ENCODE data around the gene DDX6. TPM values are rescaled to one million over a fixed set of nuclear protein-coding genes. Genes with fewer than 3 reads are reported as not detected.

The DDX6 gene
- total and polyA plus RNA-seq, 2 of the 8 experiments (the other 6 are each of a cell fraction or from before 2014, with no cell fraction given) = 29.8 to 181 TPM

- no peak overlapping the region for H2BK20ac ChIP-seq (ENCODE audit: low read length)
- peak overlapping the region; percentile 99 for H4K8ac ChIP-seq (ENCODE audit: extremely low read depth, insufficient read depth, low read length)
- H2BK15ac ChIP-seq (ENCODE audit: low read length) = no peak overlapping the region
- peak overlapping the region; percentile 97 for H3K56ac ChIP-seq (replicated peaks; ENCODE audit: insufficient read length, low read depth, low read length)
- peaks cover 0 to 3% (median 2%) of the 10 kb centered on the region in 4 experiments; a peak in 3 of 7 replicates for H3K4me1 ChIP-seq (replicated peaks in 1 of 4; ENCODE audit: control insufficient read depth in 3 of 4, insufficient read depth in 4 of 4, low read length in 3 of 4)
- POLR2A ChIA-PET (ENCODE audit: partially characterized antibody) = interaction anchor here (0.6 to 6.5 kb wide), 44 partner anchors 9 to 355 kb away, joined by 3 to 101 read pairs (median 4); partner anchors contain the start of genes CXCR5 and SLC37A4
- H3K79me1 ChIP-seq (ENCODE audit: low read depth, low read length) = no peaks in the 10 kb centered on the region
- H3K27ac ChIP-seq (ENCODE audit: low read depth, low read length) = peak overlapping the region; percentile 99
- no peak overlapping the region for H2BK120ac ChIP-seq (replicated peaks; ENCODE audit: low read depth, low read length)
- FAIRE-seq (no peak), DNase-seq (ENCODE audit: low read depth in 1 of 2, low spot score in 2 of 2) (peak in 1 of 2 experiments; percentile 76)
- H3K9ac ChIP-seq (replicated peaks in 1 of 4; ENCODE audit: extremely low read depth in 1 of 4, low read depth in 3 of 4, low read length in 3 of 4) = peak overlapping the region; percentile 89 to 97 (median 94)
- peak overlapping the region; percentile 99 for H3K18ac ChIP-seq (ENCODE audit: extremely low read depth, low read length)
- no peaks in the 10 kb centered on the region for H3K9me3 ChIP-seq (ENCODE audit: insufficient read depth in 2 of 2, low read depth in 1 of 2, low read length in 1 of 2)
- WGBS, 2 experiments (ENCODE audit: extremely low coverage in 1 of 2, insufficient coverage in 1 of 2, insufficient read length in 1 of 2, insufficient replicate concordance in 2 of 2, low coverage in 1 of 2, low lambda C conversion rate in 2 of 2, missing lambda C conversion rate in 1 of 2) = 1% methylated on average over 25 of the region's 54 CpGs; no CpG with 5 or more reads in 1 of the 2 experiments
- no peak overlapping the region for H2AFZ ChIP-seq (ENCODE audit: low read length)
- H4K91ac ChIP-seq (replicated peaks; ENCODE audit: insufficient read length, low read length) = peak overlapping the region; percentile 98
- H3K14ac ChIP-seq (ENCODE audit: insufficient read length) = no peak overlapping the region
- peaks cover 39 to 65% of the 10 kb centered on the region in 2 experiments for H3K79me2 ChIP-seq (ENCODE audit: control insufficient read depth in 1 of 2, insufficient read depth in 2 of 2, low read length in 2 of 2)
- peak overlapping the region; percentile 96 for H3K4ac ChIP-seq (replicated peaks; ENCODE audit: insufficient read length, low read depth, low read length)
- peak overlapping the region; percentile 68; the same call in 1 of the 2 replicates for H2AK5ac ChIP-seq (ENCODE audit: low read depth, low read length)
- H3K4me2 ChIP-seq (ENCODE audit: insufficient read depth in 1 of 2, low read depth in 2 of 2, low read length in 2 of 2) = peak overlapping the region; percentile 90 to 91
- peak overlapping the region; percentile 99 for H2BK5ac ChIP-seq (ENCODE audit: low read depth, low read length)
- peaks cover 0 to 10% (median 2%) of the 10 kb centered on the region in 4 experiments; a peak in 3 of 8 replicates for H3K36me3 ChIP-seq (ENCODE audit: control insufficient read depth in 2 of 4, insufficient read depth in 4 of 4, low read length in 3 of 4)
- peaks cover 9 to 15% of the 10 kb centered on the region in 2 experiments for H4K20me1 ChIP-seq (replicated peaks in 1 of 2; ENCODE audit: control insufficient read depth in 1 of 2, insufficient read depth in 2 of 2, low read length in 2 of 2)
- peak overlapping the region; percentile 98; the same call in 1 of the 2 replicates for H2BK12ac ChIP-seq (ENCODE audit: low read depth, low read length)
- CTCF ChIA-PET (ENCODE audit: partially characterized antibody) = interaction anchor here (0.6 to 3.5 kb wide), 24 partner anchors 9 to 596 kb away, joined by 3 to 16 read pairs (median 4); partner anchors contain the start of genes BCL9L, CXCR5 and TREH
- peak overlapping the region; percentile 99 for H4K5ac ChIP-seq (ENCODE audit: insufficient read length, low read depth, low read length)
- peaks cover 8% of the 10 kb centered on the region for H3K23me2 ChIP-seq (ENCODE audit: low read depth, low read length)
- no peak overlapping the region for H3K23ac ChIP-seq (ENCODE audit: insufficient read length)
- no peaks in the 10 kb centered on the region for H3K27me3 ChIP-seq (replicated peaks in 1 of 4; ENCODE audit: control insufficient read depth in 3 of 4, extremely low read depth in 1 of 4, insufficient read depth in 3 of 4, low read length in 3 of 4)
- H3K4me3 ChIP-seq (ENCODE audit: extremely low read depth in 1 of 4, insufficient read depth in 2 of 4, low read depth in 3 of 4, low read length in 4 of 4) = peak overlapping the region; percentile 88 to 100 (median 93)
- TF ChIP-seq CTCF (IDR thresholded peaks at IDR 0.05; ENCODE audit: control extremely low read depth in 1 of 3, insufficient read depth in 1 of 3, low read depth in 1 of 3, low read length in 3 of 3) = peak; percentile 21 to 60 (median 57); a peak in 3 of 4 replicates
- TF ChIP-seq POLR2AphosphoS5 (IDR thresholded peaks at IDR 0.05; ENCODE audit: low read depth, low read length) = peak; percentile 49; the same call in 1 of the 2 replicates
- TF ChIP-seq GTF2F1 (IDR thresholded peaks at IDR 0.05; ENCODE audit: borderline replicate concordance, low read depth, low read length) = no peak
- TF ChIP-seq RBBP5 (IDR thresholded peaks at IDR 0.05; ENCODE audit: borderline replicate concordance, low read depth, low read length) = 0 out of 2 replicates have a peak, but pooled peaks have one; percentile 14
- TF ChIP-seq SAP30 (IDR thresholded peaks at IDR 0.05; ENCODE audit: insufficient read depth, insufficient replicate concordance, low read length) = peak; percentile 42
- peak; percentile 76 for TF ChIP-seq PHF8 (conservative IDR thresholded peaks at IDR 0.05; ENCODE audit: low read depth, low read length)
- TF ChIP-seq TBP (IDR thresholded peaks at IDR 0.05; ENCODE audit: low read depth, low read length) = peak; percentile 33; the same call in 1 of the 2 replicates
- no peak for TF ChIP-seq POU5F1 (IDR thresholded peaks at IDR 0.05; ENCODE audit: low read depth, low read length)
Measured at GRCh38 chr11:118790357-118791110, 430 bp downstream of the DDX6 start.
